Left colon (tissue), 2 donors: Measurements from ENCODE around the gene OMD. TPM values are rescaled to one million over a fixed set of nuclear protein-coding genes. Genes with fewer than 3 reads are reported as not detected.

Source experiments
- ATAC-seq: fragments of 200-7000 bp; cut with Tn5 transposase; one replicate; pipeline ENCODE4 v1.9.1; 2020; ENCODE audit warnings: mild to moderate bottlenecking, moderate library complexity
- DNase-seq, 2 donors: peaks; one replicate each; pipeline ENCODE4 v3.0.0-alpha.2; 2020
- intact Hi-C, 2 donors: fragments of 100-400 bp; cut with DNase I in 1 of 2; cut with micrococcal nuclease in 1 of 2; formaldehyde crosslinking; loops; one replicate each; pipeline versions ENCODE4 v1.11.2 to v1.14.0; 2022; cut with DNase I, micrococcal nuclease
- total RNA-seq, 2 donors: library from RNA; stranded (reverse); fragmentation: NEBNext Ultra II Directional; extraction: Animal tissue kit (Norgen Biotek cat#: 25700); gene quantifications; one replicate each; pipeline ENCODE4 v1.2.1, GENCODE V29; 2021
- donor health status: DM: no; HTN: no; CAD: no.
- donor health status: DM: yes; HTN: yes; CAD: no.

Gene OMD
- total RNA-seq, 2 donors from 2014 or later = 1.6 to 3.0 TPM

GRCh38 chr9:92384375-92384774 is 39.9 kb downstream of the OMD start:
- no peak for ATAC-seq
- intact Hi-C loops = no loop called here
- DNase-seq = no peak

- DNase-seq (no peak), ATAC-seq (no peak)
- intact Hi-C loops = no loop called here
These were observed 42.5 kb downstream of the OMD start for GRCh38 chr9:92381775-92382174.

- ATAC-seq = no peak
- intact Hi-C loops = no loop called here
- DNase-seq = no peak
These were observed 43.7 kb downstream of the OMD start for GRCh38 chr9:92380603-92381002.

DNA sequence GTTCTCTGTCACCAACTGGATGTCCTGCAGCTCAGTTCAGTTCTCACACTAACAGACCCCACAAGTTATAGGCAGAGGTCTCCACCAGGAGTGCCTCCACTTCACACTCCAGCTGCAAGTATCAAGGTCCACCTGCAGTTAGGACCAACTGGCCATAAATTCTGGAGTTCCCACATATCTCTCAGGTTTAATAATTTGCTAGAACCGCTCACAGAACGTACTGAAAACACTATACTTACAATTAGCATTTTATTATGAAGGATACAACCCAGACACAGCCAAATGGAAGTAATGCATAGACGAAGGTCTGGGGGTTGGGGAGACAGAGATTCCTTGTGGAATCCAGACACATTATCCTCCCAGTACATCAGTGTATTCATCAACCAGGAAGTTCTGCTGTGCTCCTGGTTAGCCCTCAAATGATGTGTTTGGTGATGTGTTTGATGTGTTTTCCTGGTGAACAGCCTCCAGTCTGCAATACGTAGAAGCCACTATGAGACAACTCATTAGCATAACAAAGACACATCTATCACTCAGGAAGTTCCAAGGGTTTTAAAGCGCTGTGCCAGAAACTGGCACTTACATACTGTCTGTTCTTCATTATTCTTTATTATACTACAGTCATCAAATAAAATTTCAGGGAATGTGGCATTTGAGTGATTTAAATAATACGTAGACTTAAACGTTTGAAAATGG is 45.3 kb downstream of the OMD start:
- ATAC-seq = peak; percentile 85
- intact Hi-C loops = no loop called here
- DNase-seq = no peak

DNA sequence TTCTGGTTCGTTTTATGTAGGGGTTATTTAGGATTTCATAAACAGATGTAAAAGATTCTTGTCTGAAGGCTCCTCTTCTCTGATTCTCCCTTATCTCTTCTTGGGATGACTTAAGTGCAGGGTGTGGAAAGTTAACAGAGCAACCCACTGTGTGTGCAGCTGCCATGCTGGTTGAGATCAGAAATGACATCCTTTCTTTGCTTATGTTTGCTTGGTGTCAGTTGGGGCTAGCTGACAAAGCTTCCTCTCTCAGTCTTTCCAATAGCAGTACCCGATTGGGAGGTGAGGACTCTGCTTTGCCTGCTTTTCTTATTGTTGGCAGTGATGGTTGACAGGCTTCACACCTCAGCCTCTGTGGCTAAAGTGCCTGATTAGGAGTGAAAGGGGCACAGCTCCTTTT is 46.4 kb downstream of the OMD start:
- ATAC-seq = peak; percentile 63
- no peak for DNase-seq
- intact Hi-C loops = no loop called here

DNA sequence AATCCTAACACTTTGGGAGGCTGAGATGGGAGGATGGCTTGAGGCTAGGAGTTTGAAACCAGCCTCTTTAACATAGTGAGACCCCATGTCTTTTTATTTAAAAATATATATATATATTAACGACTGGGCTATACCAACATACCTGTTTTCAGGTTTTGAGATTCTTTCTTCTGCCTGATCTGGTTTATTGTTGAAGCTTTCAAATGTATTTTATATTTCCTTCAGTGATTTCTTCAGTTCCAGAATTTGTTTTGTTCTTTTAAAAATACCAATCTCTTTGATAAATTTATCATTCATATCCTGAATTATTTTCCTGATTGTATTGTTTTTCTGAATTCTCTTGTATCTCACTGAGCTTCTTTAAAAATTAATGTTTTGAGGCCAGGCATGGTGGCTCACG is 51.1 kb downstream of the OMD start:
- DNase-seq (no peak), ATAC-seq (no peak)
- intact Hi-C loops = no loop called here

GRCh38 chr9:92369075-92369474 is 55.2 kb downstream of the OMD start:
- intact Hi-C loops = no loop called here
- no peak for ATAC-seq
- no peak for DNase-seq

Other genes starting within 250 kb of the OMD start
- gene IARS1, start 130.8 kb downstream of the OMD start, total RNA-seq = 10 to 100 TPM; 39.1 to 61.9 TPM
- 10 to 100 TPM; 19.4 to 20.4 TPM for gene NOL8, start 99.1 kb downstream of the OMD start, total RNA-seq
- 1 to 10 TPM; 1.7 to 2.4 TPM for gene CENPP, start 98.5 kb downstream of the OMD start, total RNA-seq
- 10 to 100 TPM in 1 of 2 donors, 1 to 10 TPM in 1; 3.9 to 17.6 TPM for gene OGN, start 19.9 kb downstream of the OMD start, total RNA-seq
- gene ASPN, start 58.0 kb upstream of the OMD start, total RNA-seq = 1 to 10 TPM in 1 of 2 donors, under 1 TPM in 1; 0.46 to 4.0 TPM
- gene ECM2, start 111.5 kb upstream of the OMD start, total RNA-seq = 1 to 10 TPM; 1.1 to 2.9 TPM
- gene IPPK, start 245.7 kb upstream of the OMD start, total RNA-seq = 1 to 10 TPM; 7.1 to 9.5 TPM